Stomach (tissue), 9 donors: Measurements from ENCODE around the gene ZNF302. TPM values are rescaled to one million over a fixed set of nuclear protein-coding genes. Genes with fewer than 3 reads are reported as not detected.

ENCODE experiments used
- DNase-seq, 2 donors: peaks; one replicate each; pipeline versions ENCODE4 v3.0.0 to v3.0.0-alpha.2; 2013 to 2019
- H3K27ac ChIP-seq, 5 donors: fragments of 200-600 bp in 4 of 5; sonication (generic) in 4 of 5; one replicate each; pipeline ENCODE4 v1.5.1; 2013 to 2019; ENCODE audit warnings: mild to moderate bottlenecking in 1 of 5, moderate library complexity in 1 of 5
- H3K27me3 ChIP-seq, 3 donors: fragments of 200-600 bp; sonication (generic); one replicate each; pipeline ENCODE4 v1.5.1; 2017 to 2019; ENCODE audit warnings: mixed run types in 1 of 3
- H3K36me3 ChIP-seq, 4 donors: fragments of 200-600 bp; sonication (generic); 1 replicate in 3 of 4; 2 replicates in 1 of 4; pipeline ENCODE4 v1.5.1; 2016 to 2019
- H3K4me1 ChIP-seq, 4 donors: fragments of 200-600 bp; sonication (generic); one replicate each; pipeline ENCODE4 v1.5.1; 2016 to 2019
- H3K4me3 ChIP-seq, 4 donors: fragments of 200-600 bp; sonication (generic) in 3 of 4; one replicate each; pipeline ENCODE4 v1.5.1; 2016 to 2019; ENCODE audit warnings: mild to moderate bottlenecking in 1 of 4
- H3K9me3 ChIP-seq, 4 donors: fragments of 200-600 bp; sonication (generic); one replicate each; pipeline ENCODE4 v1.5.1; 2016 to 2019
- CTCF ChIP-seq, 7 experiments: fragments of 450-650 bp in 4 of 7; fragments of 200-600 bp in 3 of 7; sonication (generic) in 3 of 7; IDR thresholded peaks; one replicate each; pipeline ENCODE4 v1.5.1; 2016 to 2019; ENCODE audit warnings: antibody characterized with exemption in 7 of 7, control low read depth in 2 of 7, mild to moderate bottlenecking in 1 of 7
- EP300 ChIP-seq: sonication (generic); formaldehyde crosslinking; IDR thresholded peaks from one replicate; pipeline ENCODE4 v1.6.1; 2017; ENCODE audit warnings: antibody characterized with exemption
- POLR2A ChIP-seq, 4 donors: fragments of 450-650 bp; IDR thresholded peaks; one replicate each; pipeline ENCODE4 v1.6.1; 2016; ENCODE audit warnings: antibody characterized with exemption in 4 of 4, control low read depth in 2 of 4, mild to moderate bottlenecking in 1 of 4, moderate library complexity in 1 of 4
- POLR2AphosphoS5 ChIP-seq, 3 donors: sonication (generic); formaldehyde crosslinking; IDR thresholded peaks; one replicate each; pipeline ENCODE4 v1.6.1; 2016; ENCODE audit warnings: antibody characterized with exemption in 3 of 3
- WGBS, 5 donors: extraction: QIAGEN DNeasy Blood & Tissue Kit in 3 of 5; methylation state at CpG; one replicate each; pipeline versions ENCODE4 v1.1.5 to v1.1.7; 2013 to 2018; 5-methylcytosine and 5-hydroxymethylcytosine counted together
- intact Hi-C: fragments of 100-400 bp; cut with DNase I; formaldehyde crosslinking; loops from one replicate; pipeline ENCODE4 v1.15.1; 2023; ENCODE audit warnings: low total_unique reads
- polyA plus RNA-seq, 3 donors: library from polyadenylated mRNA; stranded (reverse); fragments of 200-250 nt; gene quantifications; one replicate each; pipeline ENCODE4 v1.2.3, GENCODE V29; 2013
- total RNA-seq, 5 donors: library from RNA; depleted of rRNA; stranded (reverse); fragments of >200 nt; gene quantifications; one replicate each; pipeline versions ENCODE4 v1.1.0 to v1.2.3, GENCODE V29; 2014 to 2016
- donor health status: healthy with polysubstance abuse.
- donor health status: Bipolar disorder and iron deficiency.
- donor health status: healthy.

Gene ZNF302
- total and polyA plus RNA-seq, 8 donors: 10.1 to 92.4 (median 16.6) TPM

- Histone ChIP-seq H3K4me1 (no peaks in the 10 kb centered on the region), H3K27ac (no peak overlapping the region), H3K36me3 (peaks cover 24 to 38% (median 36%) of the 10 kb centered on the region in 4 donors), H3K9me3 (peaks cover 23 to 92% (median 72%) of the 10 kb centered on the region in 4 donors), H3K4me3 (no peak overlapping the region), H3K27me3 (no peaks in the 10 kb centered on the region)
- TF ChIP-seq CTCF (IDR thresholded peaks at IDR 0.05): no peak
- TF ChIP-seq POLR2AphosphoS5 (IDR thresholded peaks at IDR 0.05): no peak
- no peak for TF ChIP-seq EP300
- no peak for TF ChIP-seq POLR2A (IDR thresholded peaks at IDR 0.05)
- WGBS, 5 donors: 78 to 93% (median 87%) methylated on average over 5 of the region's 5 CpGs
- intact Hi-C loops: no loop called here
- no peak for DNase-seq
These were observed 9.0 kb downstream of the ZNF302 start for GRCh38 chr19:34686455-34686854.

- Histone ChIP-seq H3K9me3 (peaks cover 23 to 83% (median 64%) of the 10 kb centered on the region in 4 donors), H3K36me3 (peaks cover 22 to 29% (median 27%) of the 10 kb centered on the region in 4 donors), H3K4me1 (no peaks in the 10 kb centered on the region), H3K4me3 (no peak overlapping the region), H3K27ac (no peak overlapping the region), H3K27me3 (no peaks in the 10 kb centered on the region)
- WGBS, 5 donors: 70 to 92% (median 87%) methylated on average over 2 of the region's 2 CpGs
- intact Hi-C loops: no loop called here
- DNase-seq: no peak
- TF ChIP-seq POLR2A (IDR thresholded peaks at IDR 0.05) (no peak), CTCF (IDR thresholded peaks at IDR 0.05) (no peak)
These were observed 9.9 kb downstream of the ZNF302 start for GRCh38 chr19:34687348-34687747.

GRCh38 chr19:34688592-34688991, 11.1 kb downstream of the ZNF302 start:
- Histone ChIP-seq H3K4me1 (no peaks in the 10 kb centered on the region), H3K36me3 (peaks cover 9 to 16% (median 14%) of the 10 kb centered on the region in 4 donors), H3K4me3 (no peak overlapping the region), H3K27ac (no peak overlapping the region), H3K27me3 (no peaks in the 10 kb centered on the region), H3K9me3 (peaks cover 18 to 71% (median 53%) of the 10 kb centered on the region in 4 donors)
- 63 to 80% (median 69%) methylated on average over 1 of the region's 1 CpG for WGBS, 5 donors
- intact Hi-C loops: no loop called here
- DNase-seq: no peak
- no peak for TF ChIP-seq POLR2A (IDR thresholded peaks at IDR 0.05)
- TF ChIP-seq EP300: no peak
- TF ChIP-seq CTCF (IDR thresholded peaks at IDR 0.05): no peak
- no peak for TF ChIP-seq POLR2AphosphoS5 (IDR thresholded peaks at IDR 0.05)

GRCh38 chr19:34690372-34690771, 12.9 kb downstream of the ZNF302 start:
- TF ChIP-seq POLR2AphosphoS5 (IDR thresholded peaks at IDR 0.05) (no peak), POLR2A (IDR thresholded peaks at IDR 0.05) (no peak), CTCF (IDR thresholded peaks at IDR 0.05) (no peak), EP300 (no peak)
- H3K4me1 ChIP-seq: no peaks in the 10 kb centered on the region
- H3K27me3 ChIP-seq: no peaks in the 10 kb centered on the region
- no peak overlapping the region for H3K27ac ChIP-seq
- H3K9me3 ChIP-seq: peaks cover 5 to 53% (median 40%) of the 10 kb centered on the region in 4 donors
- WGBS, 5 donors: 75 to 91% (median 87%) methylated on average over 3 of the region's 3 CpGs
- no peaks in the 10 kb centered on the region for H3K36me3 ChIP-seq
- intact Hi-C loops: no loop called here
- no peak overlapping the region for H3K4me3 ChIP-seq
- DNase-seq: no peak
